ENCODE data around the gene PHLDB3.

DNA sequence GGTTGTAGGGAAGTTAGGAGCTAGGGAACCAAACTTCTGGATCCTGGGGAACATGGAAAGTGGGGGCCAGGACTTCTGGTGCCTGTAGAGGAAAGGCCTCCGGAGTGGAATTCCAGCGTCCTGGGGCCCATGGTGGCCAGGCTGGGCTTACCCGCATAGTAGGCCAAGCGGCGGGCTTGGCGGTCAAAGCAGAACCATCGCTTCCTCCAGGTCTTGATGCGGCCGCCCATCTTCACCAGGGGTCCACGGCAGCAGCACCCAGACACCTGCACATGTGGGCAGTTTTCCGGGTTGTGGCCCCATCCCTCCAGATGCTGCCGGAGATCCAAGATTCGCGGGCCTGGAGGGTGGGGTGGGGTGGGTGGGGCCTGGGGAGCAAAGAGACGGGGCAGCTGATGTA is 25.3 kb downstream of the PHLDB3 start:
- TF ChIP-seq FOXK2 (IDR thresholded peaks at IDR 0.05) (no peak), TARDBP (IDR thresholded peaks at IDR 0.05) (no peak), SP1 (IDR thresholded peaks at IDR 0.05) (no peak), CTBP1 (IDR thresholded peaks at IDR 0.05; ENCODE audit: borderline replicate concordance) (no peak), SUZ12 (IDR thresholded peaks at IDR 0.05) (no peak), BHLHE40 (IDR thresholded peaks at IDR 0.05; ENCODE audit: borderline replicate concordance) (no peak), FOXA1 (IDR thresholded peaks at IDR 0.05) (no peak), HDGF (IDR thresholded peaks at IDR 0.05; ENCODE audit: borderline replicate concordance) (no peak), FOXM1 (IDR thresholded peaks at IDR 0.05; ENCODE audit: borderline replicate concordance) (no peak), LEF1 (IDR thresholded peaks at IDR 0.05; ENCODE audit: borderline replicate concordance) (no peak), L3MBTL2 (conservative IDR thresholded peaks at IDR 0.05) (no peak)
- TF ChIP-seq, protein P1, sequence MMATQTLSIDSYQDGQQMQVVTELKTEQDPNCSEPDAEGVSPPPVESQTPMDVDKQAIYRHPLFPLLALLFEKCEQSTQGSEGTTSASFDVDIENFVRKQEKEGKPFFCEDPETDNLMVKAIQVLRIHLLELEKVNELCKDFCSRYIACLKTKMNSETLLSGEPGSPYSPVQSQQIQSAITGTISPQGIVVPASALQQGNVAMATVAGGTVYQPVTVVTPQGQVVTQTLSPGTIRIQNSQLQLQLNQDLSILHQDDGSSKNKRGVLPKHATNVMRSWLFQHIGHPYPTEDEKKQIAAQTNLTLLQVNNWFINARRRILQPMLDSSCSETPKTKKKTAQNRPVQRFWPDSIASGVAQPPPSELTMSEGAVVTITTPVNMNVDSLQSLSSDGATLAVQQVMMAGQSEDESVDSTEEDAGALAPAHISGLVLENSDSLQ (IDR thresholded peaks at IDR 0.05): no peak
